GM18502 (cell line): Measurements from ENCODE around the gene GGTA1.

Source experiments
- ATAC-seq: cut with Tn5 transposase; IDR thresholded peaks from one replicate; pipeline ENCODE4 v1.9.1; 2021; ENCODE audit warnings: mild to moderate bottlenecking; ENCODE audit not compliant: unreplicated experiment, poor library complexity

GGTA1 gene

GRCh38 chr9:121424024-121424432, 75.6 kb downstream of the GGTA1 start:
- no peak for ATAC-seq

GRCh38 chr9:121411993-121412392, 87.7 kb downstream of the GGTA1 start:
- ATAC-seq, result no peak

- no peak for ATAC-seq
Measured at GRCh38 chr9:121405899-121406298, 93.7 kb downstream of the GGTA1 start.
